ENCODE measurements around the gene POLRMT. TPM values are rescaled to one million over a fixed set of nuclear protein-coding genes. Genes with fewer than 3 reads are reported as not detected.

POLRMT gene
- total RNA-seq, 1 donor from 2014 or later, result 45.3 TPM

DNA sequence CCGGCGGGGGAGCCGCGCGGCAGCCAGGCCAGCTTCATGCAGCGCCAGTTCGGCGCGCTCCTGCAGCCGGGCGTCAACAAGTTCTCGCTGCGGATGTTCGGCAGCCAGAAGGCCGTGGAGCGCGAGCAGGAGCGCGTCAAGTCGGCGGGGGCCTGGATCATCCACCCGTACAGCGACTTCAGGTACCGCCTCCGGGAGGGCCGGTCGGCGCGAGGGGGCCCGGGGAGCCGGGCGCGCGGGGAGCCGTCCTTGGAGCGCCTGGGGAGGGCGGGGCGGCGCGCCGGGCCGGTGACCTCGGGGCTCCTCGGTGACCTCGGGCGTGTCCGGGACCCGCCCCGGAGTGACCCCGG, 43.0 kb downstream of the POLRMT start:
- no peak overlapping the region for H3K27ac ChIP-seq (ENCODE audit: low read depth, low read length)
- H3K9me3 ChIP-seq (ENCODE audit: insufficient read depth, low read depth, low read length), result no peaks in the 10 kb centered on the region
- peak overlapping the region; percentile 76 for H3K4me2 ChIP-seq (ENCODE audit: low read length)
- Mint-ChIP-seq H3K36me3 (ENCODE audit: low read depth, unreplicated experiment) (no peaks in the 10 kb centered on the region), H3K9me3 (ENCODE audit: unreplicated experiment) (no peaks in the 10 kb centered on the region), H3K4me1 (ENCODE audit: low read depth, unreplicated experiment) (peaks cover 7% of the 10 kb centered on the region), H3K27ac (ENCODE audit: unreplicated experiment) (no peak overlapping the region), H3K27me3 (ENCODE audit: low read depth, unreplicated experiment) (peaks cover 28% of the 10 kb centered on the region), H3K4me3 (ENCODE audit: unreplicated experiment) (no peak overlapping the region)
- FAIRE-seq (no peak), DNase-seq (ENCODE audit: low read depth) (no peak)
- H4K20me1 ChIP-seq (ENCODE audit: insufficient read depth, low read length), result peaks cover 55% of the 10 kb centered on the region
- no peak overlapping the region for H3K9ac ChIP-seq (ENCODE audit: low read length)
- TF ChIP-seq EZH2 (IDR thresholded peaks at IDR 0.05; ENCODE audit: insufficient read depth, low read length), result no peak
- TF ChIP-seq, protein P1, sequence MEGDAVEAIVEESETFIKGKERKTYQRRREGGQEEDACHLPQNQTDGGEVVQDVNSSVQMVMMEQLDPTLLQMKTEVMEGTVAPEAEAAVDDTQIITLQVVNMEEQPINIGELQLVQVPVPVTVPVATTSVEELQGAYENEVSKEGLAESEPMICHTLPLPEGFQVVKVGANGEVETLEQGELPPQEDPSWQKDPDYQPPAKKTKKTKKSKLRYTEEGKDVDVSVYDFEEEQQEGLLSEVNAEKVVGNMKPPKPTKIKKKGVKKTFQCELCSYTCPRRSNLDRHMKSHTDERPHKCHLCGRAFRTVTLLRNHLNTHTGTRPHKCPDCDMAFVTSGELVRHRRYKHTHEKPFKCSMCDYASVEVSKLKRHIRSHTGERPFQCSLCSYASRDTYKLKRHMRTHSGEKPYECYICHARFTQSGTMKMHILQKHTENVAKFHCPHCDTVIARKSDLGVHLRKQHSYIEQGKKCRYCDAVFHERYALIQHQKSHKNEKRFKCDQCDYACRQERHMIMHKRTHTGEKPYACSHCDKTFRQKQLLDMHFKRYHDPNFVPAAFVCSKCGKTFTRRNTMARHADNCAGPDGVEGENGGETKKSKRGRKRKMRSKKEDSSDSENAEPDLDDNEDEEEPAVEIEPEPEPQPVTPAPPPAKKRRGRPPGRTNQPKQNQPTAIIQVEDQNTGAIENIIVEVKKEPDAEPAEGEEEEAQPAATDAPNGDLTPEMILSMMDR (IDR thresholded peaks at IDR 0.05; ENCODE audit: insufficient read depth, low read depth, low read length), result no peak
- H3K4me1 ChIP-seq (ENCODE audit: insufficient read depth, low read length), result peaks cover 27% of the 10 kb centered on the region
- H3K79me2 ChIP-seq (ENCODE audit: insufficient read depth, low read length), result no peaks in the 10 kb centered on the region
- H3K36me3 ChIP-seq (ENCODE audit: insufficient read depth, low read length), result no peaks in the 10 kb centered on the region
- H2AFZ ChIP-seq (ENCODE audit: low read depth, low read length), result no peak overlapping the region
- no peak overlapping the region for H3K4me3 ChIP-seq (ENCODE audit: insufficient read depth, low read depth, low read length)
- H3K27me3 ChIP-seq (ENCODE audit: insufficient read depth, low read length), result no peaks in the 10 kb centered on the region

DNA sequence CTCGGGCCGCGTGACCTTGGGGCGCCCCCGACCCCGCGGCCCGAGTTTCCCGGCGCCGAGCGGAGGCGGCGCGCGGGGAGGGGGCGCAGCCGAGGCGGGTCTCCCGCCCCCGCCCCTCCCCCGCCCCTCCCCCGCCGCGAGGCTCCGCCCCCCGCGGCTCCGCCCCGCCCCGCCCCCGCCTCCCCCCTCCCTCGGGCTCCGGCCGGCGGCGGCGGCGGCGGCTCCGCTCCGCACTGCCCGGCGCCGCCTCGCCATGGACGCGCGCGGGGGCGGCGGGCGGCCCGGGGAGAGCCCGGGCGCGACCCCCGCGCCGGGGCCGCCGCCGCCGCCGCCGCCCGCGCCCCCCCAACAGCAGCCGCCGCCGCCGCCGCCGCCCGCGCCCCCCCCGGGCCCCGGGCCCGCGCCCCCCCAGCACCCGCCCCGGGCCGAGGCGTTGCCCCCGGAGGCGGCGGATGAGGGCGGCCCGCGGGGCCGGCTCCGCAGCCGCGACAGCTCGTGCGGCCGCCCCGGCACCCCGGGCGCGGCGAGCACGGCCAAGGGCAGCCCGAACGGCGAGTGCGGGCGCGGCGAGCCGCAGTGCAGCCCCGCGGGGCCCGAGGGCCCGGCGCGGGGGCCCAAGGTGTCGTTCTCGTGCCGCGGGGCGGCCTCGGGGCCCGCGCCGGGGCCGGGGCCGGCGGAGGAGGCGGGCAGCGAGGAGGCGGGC, 43.5 kb downstream of the POLRMT start, which contains the start of gene HCN2:
Gene HCN2 (plus strand): TSS at position 189 of the 703 bp plus-strand sequence. CDS start 65 bp downstream, at position 254.
- Histone ChIP-seq H3K27ac (ENCODE audit: low read depth, low read length) (no peak within 1 kb of the TSS), H3K27me3 (ENCODE audit: insufficient read depth, low read length) (no peaks in the 10 kb centered on the region), H2AFZ (ENCODE audit: low read depth, low read length) (no peak within 1 kb of the TSS), H3K4me2 (ENCODE audit: low read length) (peak within 1 kb of the TSS; percentile 76), H3K36me3 (ENCODE audit: insufficient read depth, low read length) (no peaks in the 10 kb centered on the region), H3K79me2 (ENCODE audit: insufficient read depth, low read length) (no peaks in the 10 kb centered on the region), H3K9me3 (ENCODE audit: insufficient read depth, low read depth, low read length) (no peaks in the 10 kb centered on the region), H3K9ac (ENCODE audit: low read length) (no peak within 1 kb of the TSS), H3K4me1 (ENCODE audit: insufficient read depth, low read length) (peaks cover 27% of the 10 kb centered on the region), H3K4me3 (ENCODE audit: insufficient read depth, low read depth, low read length) (no peak within 1 kb of the TSS), H4K20me1 (ENCODE audit: insufficient read depth, low read length) (peaks cover 54% of the 10 kb centered on the region)
- peak within 1 kb of the TSS; percentile 57 for H3K4me3 Mint-ChIP-seq (ENCODE audit: unreplicated experiment)
- no peak for DNase-seq (ENCODE audit: low read depth)
- H3K27me3 Mint-ChIP-seq (ENCODE audit: low read depth, unreplicated experiment), result peaks cover 26% of the 10 kb centered on the region
- no peak for FAIRE-seq
- no peak for TF ChIP-seq EZH2 (IDR thresholded peaks at IDR 0.05; ENCODE audit: insufficient read depth, low read length)
- TF ChIP-seq, protein P1 (IDR thresholded peaks at IDR 0.05; ENCODE audit: insufficient read depth, low read depth, low read length), result no peak
- H3K27ac Mint-ChIP-seq (ENCODE audit: unreplicated experiment), result no peak within 1 kb of the TSS
- H3K9me3 Mint-ChIP-seq (ENCODE audit: unreplicated experiment), result no peaks in the 10 kb centered on the region
- peaks cover 7% of the 10 kb centered on the region for H3K4me1 Mint-ChIP-seq (ENCODE audit: low read depth, unreplicated experiment)
- no peaks in the 10 kb centered on the region for H3K36me3 Mint-ChIP-seq (ENCODE audit: low read depth, unreplicated experiment)

Measured in astrocyte (in vitro differentiated cells and primary cell).